Loucy (cell line): ENCODE measurements around the gene ADGRG1.

Experiments
- H2AFZ ChIP-seq: fragments of 200-600 bp; sonication (generic); 2 replicates; pipeline ENCODE4 v1.6.0; 2016; ENCODE audit warnings: antibody characterized with exemption, mild to moderate bottlenecking, low read length, moderate library complexity
- H3F3A ChIP-seq: fragments of 200-600 bp; 2 replicates; pipeline ENCODE4 v1.6.0; 2016; ENCODE audit warnings: antibody characterized with exemption, low read depth, mild to moderate bottlenecking
- H3K27me3 ChIP-seq: fragments of 200-600 bp; sonication (generic); 2 replicates; pipeline ENCODE4 v1.6.1; 2014; ENCODE audit warnings: low read length, mild to moderate bottlenecking; ENCODE audit not compliant: insufficient read depth, poor library complexity, severe bottlenecking
- H3K36me3 ChIP-seq: fragments of 200-600 bp; sonication (generic); 2 replicates; pipeline ENCODE4 v1.6.1; 2016; ENCODE audit warnings: low read length; ENCODE audit not compliant: insufficient read depth
- H3K4me1 ChIP-seq: fragments of 200-600 bp; sonication (generic); 2 replicates; pipeline ENCODE4 v1.5.1; 2014; ENCODE audit warnings: low read length, mild to moderate bottlenecking; ENCODE audit not compliant: insufficient read depth, poor library complexity, severe bottlenecking
- H3K4me2 ChIP-seq: fragments of 200-600 bp; sonication (generic); 2 replicates; pipeline ENCODE4 v1.6.0; 2014; ENCODE audit warnings: antibody characterized with exemption, low read length, low read depth, mild to moderate bottlenecking; ENCODE audit not compliant: poor library complexity, severe bottlenecking
- H3K4me3 ChIP-seq: fragments of 200-600 bp; sonication (generic); 2 replicates; pipeline ENCODE4 v1.5.1; 2014; ENCODE audit warnings: low read length, mild to moderate bottlenecking, mixed read lengths; ENCODE audit not compliant: poor library complexity, severe bottlenecking
- H3K79me2 ChIP-seq: fragments of 200-600 bp; sonication (generic); 2 replicates; pipeline ENCODE4 v1.6.1; 2014; ENCODE audit warnings: low read length; ENCODE audit not compliant: insufficient read depth
- H3K9ac ChIP-seq: fragments of 200-600 bp; sonication (generic); 2 replicates; pipeline ENCODE4 v1.6.0; 2014; ENCODE audit warnings: mild to moderate bottlenecking, low read depth, low read length, moderate library complexity; ENCODE audit not compliant: poor library complexity, severe bottlenecking
- H3K9me2 ChIP-seq: fragments of 200-600 bp; sonication (generic); replicated peaks from 2 replicates; pipeline ENCODE4 v1.6.1; 2016; ENCODE audit warnings: low read depth, low read length, mixed read lengths
- H3K9me3 ChIP-seq: fragments of 200-600 bp; sonication (generic); 2 replicates; pipeline ENCODE4 v1.6.1; 2014; ENCODE audit warnings: mild to moderate bottlenecking, antibody characterized with exemption, low read length, low read depth; ENCODE audit not compliant: insufficient read depth
- H4K20me1 ChIP-seq: fragments of 200-600 bp; sonication (generic); 2 replicates; pipeline ENCODE4 v1.6.0; 2014; ENCODE audit warnings: antibody characterized with exemption, low read length, mild to moderate bottlenecking; ENCODE audit not compliant: insufficient read depth, poor library complexity, severe bottlenecking
- EZH2phosphoT487 ChIP-seq: fragments of 200-600 bp; IDR thresholded peaks from 2 replicates; pipeline ENCODE4 v1.6.1; 2018; ENCODE audit warnings: antibody characterized with exemption, mild to moderate bottlenecking, moderate library complexity, borderline replicate concordance
- TF ChIP-seq, protein P1 (sequence below): fragments of 200-600 bp; sonication (generic); conservative IDR thresholded peaks from 2 replicates; pipeline ENCODE4 v1.5.1; 2014; ENCODE audit warnings: mild to moderate bottlenecking, antibody characterized with exemption, low read length

Gene ADGRG1

DNA sequence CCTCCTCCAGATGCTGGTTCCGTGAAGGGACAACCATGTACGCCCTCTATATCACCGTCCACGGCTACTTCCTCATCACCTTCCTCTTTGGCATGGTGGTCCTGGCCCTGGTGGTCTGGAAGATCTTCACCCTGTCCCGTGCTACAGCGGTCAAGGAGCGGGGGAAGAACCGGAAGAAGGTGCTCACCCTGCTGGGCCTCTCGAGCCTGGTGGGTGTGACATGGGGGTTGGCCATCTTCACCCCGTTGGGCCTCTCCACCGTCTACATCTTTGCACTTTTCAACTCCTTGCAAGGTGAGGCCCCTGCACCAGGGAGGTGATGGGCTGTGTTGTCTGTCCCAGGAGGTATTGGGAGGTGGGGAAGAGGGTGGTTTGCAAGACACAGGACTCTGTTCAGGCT lies 57.2 kb downstream of the ADGRG1 start:
- H3K9me3 ChIP-seq: no peaks in the 10 kb centered on the region
- no peak overlapping the region for H3K9ac ChIP-seq
- no peaks in the 10 kb centered on the region for H3K36me3 ChIP-seq
- H3K4me1 ChIP-seq: peaks cover 42% of the 10 kb centered on the region
- no peak overlapping the region for H3K4me3 ChIP-seq
- peaks cover 26% of the 10 kb centered on the region for H3K79me2 ChIP-seq
- H3F3A ChIP-seq: peaks cover 8% of the 10 kb centered on the region
- H3K27me3 ChIP-seq: no peaks in the 10 kb centered on the region
- no peak overlapping the region for H3K4me2 ChIP-seq
- no peak overlapping the region for H2AFZ ChIP-seq
- no peaks in the 10 kb centered on the region for H4K20me1 ChIP-seq
- H3K9me2 ChIP-seq: no peaks in the 10 kb centered on the region
- TF ChIP-seq EZH2phosphoT487: no peak
- TF ChIP-seq, protein P1, sequence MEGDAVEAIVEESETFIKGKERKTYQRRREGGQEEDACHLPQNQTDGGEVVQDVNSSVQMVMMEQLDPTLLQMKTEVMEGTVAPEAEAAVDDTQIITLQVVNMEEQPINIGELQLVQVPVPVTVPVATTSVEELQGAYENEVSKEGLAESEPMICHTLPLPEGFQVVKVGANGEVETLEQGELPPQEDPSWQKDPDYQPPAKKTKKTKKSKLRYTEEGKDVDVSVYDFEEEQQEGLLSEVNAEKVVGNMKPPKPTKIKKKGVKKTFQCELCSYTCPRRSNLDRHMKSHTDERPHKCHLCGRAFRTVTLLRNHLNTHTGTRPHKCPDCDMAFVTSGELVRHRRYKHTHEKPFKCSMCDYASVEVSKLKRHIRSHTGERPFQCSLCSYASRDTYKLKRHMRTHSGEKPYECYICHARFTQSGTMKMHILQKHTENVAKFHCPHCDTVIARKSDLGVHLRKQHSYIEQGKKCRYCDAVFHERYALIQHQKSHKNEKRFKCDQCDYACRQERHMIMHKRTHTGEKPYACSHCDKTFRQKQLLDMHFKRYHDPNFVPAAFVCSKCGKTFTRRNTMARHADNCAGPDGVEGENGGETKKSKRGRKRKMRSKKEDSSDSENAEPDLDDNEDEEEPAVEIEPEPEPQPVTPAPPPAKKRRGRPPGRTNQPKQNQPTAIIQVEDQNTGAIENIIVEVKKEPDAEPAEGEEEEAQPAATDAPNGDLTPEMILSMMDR: no peak

DNA sequence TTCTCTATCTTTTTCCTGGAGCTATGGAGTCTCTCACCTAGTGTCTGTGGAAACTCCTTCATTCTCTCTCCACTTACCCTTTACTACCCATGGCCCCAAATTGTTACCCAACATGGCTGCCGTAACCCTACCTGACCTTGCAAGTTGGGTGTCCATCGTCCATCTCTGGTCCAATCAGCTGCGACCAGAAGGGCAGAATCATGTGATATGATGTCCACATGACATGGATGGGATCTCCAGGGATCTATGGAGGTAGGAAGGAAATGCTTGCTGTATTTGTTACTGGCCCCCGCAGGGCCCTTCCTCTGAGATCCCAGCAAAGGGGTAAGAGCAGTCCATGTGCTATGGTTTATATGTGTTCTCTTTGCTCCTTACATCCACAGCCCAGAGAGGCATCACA lies 58.1 kb downstream of the ADGRG1 start:
- H3F3A ChIP-seq: peaks cover 8% of the 10 kb centered on the region
- H3K4me3 ChIP-seq: no peak overlapping the region
- no peak for TF ChIP-seq EZH2phosphoT487
- TF ChIP-seq, protein P1: no peak
- no peaks in the 10 kb centered on the region for H3K36me3 ChIP-seq
- H3K4me1 ChIP-seq: peaks cover 47% of the 10 kb centered on the region
- no peak overlapping the region for H2AFZ ChIP-seq
- H4K20me1 ChIP-seq: no peaks in the 10 kb centered on the region
- no peaks in the 10 kb centered on the region for H3K9me3 ChIP-seq
- H3K9ac ChIP-seq: peak overlapping the region; percentile 98
- H3K27me3 ChIP-seq: no peaks in the 10 kb centered on the region
- H3K9me2 ChIP-seq: no peaks in the 10 kb centered on the region
- H3K79me2 ChIP-seq: peaks cover 26% of the 10 kb centered on the region
- peak overlapping the region; percentile 1 for H3K4me2 ChIP-seq

- H3K9ac ChIP-seq: peak overlapping the region; percentile 98
- H4K20me1 ChIP-seq: no peaks in the 10 kb centered on the region
- H3K4me3 ChIP-seq: peak overlapping the region; percentile 77
- peaks cover 8% of the 10 kb centered on the region for H3F3A ChIP-seq
- no peaks in the 10 kb centered on the region for H3K9me3 ChIP-seq
- TF ChIP-seq EZH2phosphoT487: no peak
- TF ChIP-seq, protein P1: no peak
- no peaks in the 10 kb centered on the region for H3K9me2 ChIP-seq
- H3K79me2 ChIP-seq: peaks cover 26% of the 10 kb centered on the region
- H3K27me3 ChIP-seq: no peaks in the 10 kb centered on the region
- no peaks in the 10 kb centered on the region for H3K36me3 ChIP-seq
- H3K4me1 ChIP-seq: peaks cover 50% of the 10 kb centered on the region
- peak overlapping the region; percentile 95 for H3K4me2 ChIP-seq
- no peak overlapping the region for H2AFZ ChIP-seq
Measured at GRCh38 chr16:57687363-57687929, 59.0 kb downstream of the ADGRG1 start.
